GM19438 (cell line): ENCODE measurements around the gene NLGN1.
"Not testable (repeated sequence)": the region's sequence is repeated elsewhere in the genome, so short reads cannot be mapped to it uniquely, and the experiment has no call there.

Experiments
- ATAC-seq: cut with Tn5 transposase; IDR thresholded peaks from one replicate; pipeline ENCODE4 v1.9.1; 2021; ENCODE audit warnings: low read depth; ENCODE audit not compliant: unreplicated experiment

NLGN1 gene

DNA sequence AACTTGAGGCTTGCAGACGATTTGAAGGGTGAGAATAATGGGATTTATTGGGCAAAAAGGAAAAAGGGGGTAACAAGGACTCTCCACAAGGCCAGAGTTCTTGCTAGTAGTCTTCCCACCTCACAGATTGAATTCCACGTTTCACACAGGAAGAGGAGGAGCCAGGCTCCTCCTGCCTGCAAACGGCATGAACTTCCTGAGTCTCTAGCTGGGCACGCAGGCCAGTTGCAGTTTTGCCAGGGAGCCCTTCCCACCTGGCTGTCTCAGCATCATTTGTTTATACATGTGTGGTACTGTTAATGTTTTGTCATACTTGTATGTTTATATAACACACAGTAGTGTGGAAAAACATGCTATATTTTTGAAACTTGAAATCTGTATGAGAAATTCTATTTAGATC, 155.0 kb downstream of the NLGN1 start:
- ATAC-seq: no peak

DNA sequence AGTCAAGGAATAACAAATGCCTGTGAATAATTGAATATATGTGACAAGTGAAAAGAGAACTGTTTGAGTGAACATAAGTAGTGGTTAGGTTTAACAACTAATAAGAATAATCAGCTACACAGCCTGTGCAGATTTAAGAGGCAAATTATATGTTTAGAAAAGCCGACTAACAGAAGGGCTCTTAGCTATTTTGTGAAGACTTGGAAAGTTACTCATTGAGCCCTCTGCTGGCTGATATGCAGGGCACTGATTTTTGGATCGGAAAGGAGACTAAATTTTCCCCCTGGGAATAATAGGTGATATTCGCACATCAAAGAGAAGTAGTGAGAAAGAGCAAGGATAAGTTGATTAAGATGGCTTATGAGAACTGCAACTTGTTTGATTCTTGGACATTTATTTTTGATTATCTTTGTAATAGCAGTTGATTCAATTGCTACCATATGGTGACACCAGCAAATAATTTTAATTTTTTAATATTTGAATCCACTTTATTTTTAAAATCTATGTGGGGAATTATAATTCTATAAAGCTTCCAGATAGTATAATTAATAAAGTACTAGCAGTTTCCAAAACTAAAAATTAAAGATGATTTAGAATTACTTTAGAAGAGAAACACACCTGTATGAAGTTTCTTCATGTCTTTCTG, 156.2 kb downstream of the NLGN1 start:
- no peak for ATAC-seq

DNA sequence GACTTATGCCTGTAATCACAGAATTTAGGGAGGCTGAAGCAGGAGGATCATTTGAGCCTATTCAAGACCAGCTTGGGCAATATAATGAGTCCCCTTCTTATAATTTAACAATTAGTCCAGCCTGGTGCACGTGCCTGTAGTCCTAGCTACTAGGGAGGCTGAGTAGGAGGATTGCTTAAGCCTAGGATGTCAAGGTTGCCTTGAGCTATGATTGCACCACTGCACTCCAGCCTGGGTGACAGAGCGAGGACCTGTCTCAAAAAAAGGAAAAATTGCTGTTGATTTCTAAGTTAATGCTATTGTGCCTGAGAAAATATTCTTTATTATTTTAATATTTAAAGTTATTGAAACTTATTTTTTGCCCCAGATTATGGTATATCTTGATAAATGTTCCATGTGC, 159.0 kb downstream of the NLGN1 start:
- no peak for ATAC-seq

DNA sequence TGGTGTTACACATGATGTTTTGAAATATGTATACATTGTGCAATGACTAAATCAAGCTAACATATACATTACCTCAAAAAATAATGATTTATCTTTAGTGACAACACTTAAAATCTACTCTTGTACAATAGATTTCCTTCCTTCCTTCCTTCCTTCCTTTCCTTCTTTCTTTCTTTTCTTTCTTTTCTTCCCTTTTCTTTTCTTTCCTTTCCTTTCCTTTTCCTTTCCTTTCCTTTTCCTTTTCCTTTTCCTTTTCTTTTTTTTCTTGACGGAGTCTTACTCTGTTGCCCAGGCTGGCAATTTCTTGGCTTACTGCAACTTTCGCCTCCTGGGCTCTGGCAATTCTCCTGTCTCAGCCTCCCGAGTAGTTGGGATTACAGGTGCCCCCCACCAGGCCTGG, 170.5 kb downstream of the NLGN1 start:
- ATAC-seq: no peak

DNA sequence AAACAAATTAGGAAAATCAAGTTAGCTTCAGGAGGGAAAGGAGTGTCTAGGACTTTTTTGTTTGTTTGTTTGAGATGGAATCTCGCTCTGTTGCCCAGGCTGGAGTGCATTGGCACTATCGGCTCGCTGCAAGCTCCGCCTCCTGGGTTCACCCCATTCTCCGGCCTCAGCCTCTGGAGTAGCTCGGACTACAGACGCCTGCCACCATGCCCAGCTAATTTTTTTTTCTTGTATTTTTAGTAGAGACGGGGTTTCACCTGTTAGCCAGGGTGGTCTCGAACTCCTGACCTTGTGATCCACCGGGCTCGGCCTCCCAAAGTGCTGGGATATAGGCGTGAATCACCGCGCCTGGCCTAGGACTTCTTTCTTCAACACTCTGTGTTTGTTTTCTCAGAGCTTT, 171.1 kb downstream of the NLGN1 start:
- ATAC-seq: no peak

DNA sequence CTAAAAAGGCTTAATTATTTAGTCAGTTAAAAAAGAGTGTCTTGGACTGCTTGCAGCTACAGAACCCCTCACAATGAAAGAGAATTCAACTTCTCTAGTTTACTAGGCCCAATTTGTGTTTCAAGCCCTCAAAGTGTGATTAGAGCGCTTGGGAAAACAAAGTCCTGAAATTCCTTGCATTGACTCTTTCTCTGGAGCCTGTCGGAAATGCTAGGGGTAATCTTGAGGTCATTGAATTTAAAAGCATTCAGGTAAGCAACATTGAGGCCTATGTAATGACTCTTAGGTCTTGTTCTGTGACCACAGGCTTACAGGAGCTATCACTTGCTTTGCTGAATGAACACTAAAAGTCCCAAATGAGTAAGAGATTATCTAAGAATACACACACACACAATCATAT, 186.0 kb downstream of the NLGN1 start:
- ATAC-seq: no peak

DNA sequence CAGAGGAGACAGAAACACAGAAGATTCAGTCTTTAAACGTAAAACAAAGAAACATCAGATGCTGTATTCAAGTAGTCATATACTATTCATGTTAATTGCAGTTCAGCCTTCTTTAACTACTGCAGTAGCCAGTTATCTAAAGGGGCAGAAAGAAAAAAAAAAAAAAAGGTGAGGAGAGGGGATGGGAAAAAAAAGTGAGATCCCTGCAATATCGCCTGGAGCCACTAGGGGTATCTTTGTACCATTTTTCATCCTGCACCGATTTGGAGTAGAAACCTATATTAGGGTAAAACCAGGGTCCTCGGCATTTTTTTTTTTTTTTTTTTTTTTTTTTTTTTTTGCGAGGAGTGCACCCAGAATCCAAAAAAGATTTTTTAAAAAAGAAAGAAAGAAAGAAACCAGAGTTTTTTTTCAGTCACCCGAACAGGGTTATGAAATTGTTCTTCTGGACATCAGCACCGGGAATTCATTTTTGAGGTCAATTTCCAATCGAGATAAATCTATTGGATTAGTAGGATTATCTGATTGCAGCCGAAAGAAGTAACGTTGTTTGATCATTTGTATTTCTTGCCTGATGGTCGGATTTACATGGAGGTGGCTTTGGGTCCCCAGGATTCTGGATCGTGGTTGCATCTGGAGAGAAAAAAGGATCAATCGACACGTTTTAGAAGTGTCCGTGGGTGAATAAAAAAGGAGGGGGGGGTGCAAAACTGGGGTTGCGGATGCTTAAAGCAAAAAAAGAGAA, 186.7 kb downstream of the NLGN1 start:
- no peak for ATAC-seq

DNA sequence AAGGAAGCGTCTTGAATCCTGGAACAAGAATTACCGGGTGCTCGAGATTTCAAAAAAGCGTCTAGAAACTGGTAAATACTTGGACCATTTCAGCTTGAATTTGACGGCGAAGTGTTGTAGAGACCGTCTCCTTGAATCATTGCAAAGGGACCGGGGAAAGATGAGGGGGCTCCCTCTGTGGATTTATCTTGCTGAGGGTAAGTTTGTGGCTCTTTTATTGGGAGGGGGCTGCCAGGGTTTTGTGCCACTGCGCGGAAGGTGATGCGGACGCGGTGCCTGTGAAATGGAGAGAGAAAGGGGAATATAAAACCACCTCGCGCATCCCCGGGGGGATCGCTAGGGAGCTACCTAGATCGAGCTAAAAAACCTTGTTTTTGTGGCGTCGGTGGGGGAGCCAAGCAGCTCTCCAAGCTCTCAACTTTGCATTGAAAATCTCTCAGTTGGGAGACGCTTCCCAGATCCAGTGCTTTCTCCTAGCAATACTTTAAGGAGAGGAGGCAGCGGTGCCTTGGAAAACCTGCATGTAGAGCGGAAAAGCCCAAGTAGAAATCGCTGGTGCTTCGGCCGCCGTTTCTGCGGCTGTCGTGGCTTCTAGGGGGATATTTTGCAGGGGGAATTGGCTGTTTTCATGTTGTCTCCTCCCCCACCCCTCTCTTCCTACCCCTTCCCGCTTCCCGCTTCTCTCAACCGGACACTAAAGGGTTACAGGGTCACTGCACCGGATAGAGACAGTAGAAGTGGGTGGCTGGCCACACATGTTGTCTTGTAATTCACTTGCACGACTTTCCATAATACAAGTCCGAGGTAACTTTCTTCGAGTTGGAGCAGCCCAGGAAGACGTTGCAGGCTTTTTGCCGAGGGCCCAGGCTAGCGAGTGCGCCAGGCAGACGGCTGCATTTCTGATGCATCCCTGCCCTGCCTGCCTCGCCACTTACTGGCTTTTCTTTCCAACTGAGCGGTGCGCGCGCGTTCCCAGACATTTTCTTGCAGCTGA, 187.6 kb downstream of the NLGN1 start:
- no peak for ATAC-seq

DNA sequence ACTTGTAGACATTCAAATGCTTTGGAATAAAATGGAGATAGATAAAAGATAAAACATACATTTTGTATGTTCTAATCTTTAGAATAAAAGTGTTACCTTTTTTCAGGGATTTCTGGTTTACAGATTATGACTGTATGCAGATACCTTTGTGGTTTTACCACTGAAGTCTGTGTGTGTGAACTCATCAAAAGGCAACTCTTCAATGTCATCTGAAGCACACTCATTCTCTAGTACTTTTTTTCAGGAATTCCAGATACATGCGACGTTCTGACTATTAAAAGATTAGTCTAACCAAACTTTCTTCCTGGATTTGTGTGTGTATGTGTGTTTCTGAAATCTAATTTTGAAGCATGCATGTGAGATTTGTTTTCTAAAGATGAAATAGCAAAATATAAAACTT, 188.6 kb downstream of the NLGN1 start:
- ATAC-seq: no peak

DNA sequence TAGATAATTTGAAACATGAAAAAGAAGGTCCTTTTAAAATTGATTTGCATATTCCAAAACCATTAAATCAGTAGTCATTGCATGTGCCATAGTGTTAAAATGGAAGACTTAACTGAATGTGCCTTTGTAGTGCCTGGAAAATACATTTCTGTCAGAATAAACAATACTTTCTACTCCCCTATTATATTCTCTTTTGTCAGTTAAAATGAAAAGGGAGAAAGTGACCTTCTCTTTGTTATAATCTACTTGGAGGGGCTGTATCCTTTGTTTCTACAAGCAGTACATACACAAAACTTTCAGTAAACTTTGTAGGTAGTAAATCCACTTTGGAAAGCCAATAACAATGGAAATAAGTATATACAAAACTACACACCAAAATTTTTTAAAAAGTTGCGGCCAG, 189.5 kb downstream of the NLGN1 start:
- ATAC-seq: no peak

DNA sequence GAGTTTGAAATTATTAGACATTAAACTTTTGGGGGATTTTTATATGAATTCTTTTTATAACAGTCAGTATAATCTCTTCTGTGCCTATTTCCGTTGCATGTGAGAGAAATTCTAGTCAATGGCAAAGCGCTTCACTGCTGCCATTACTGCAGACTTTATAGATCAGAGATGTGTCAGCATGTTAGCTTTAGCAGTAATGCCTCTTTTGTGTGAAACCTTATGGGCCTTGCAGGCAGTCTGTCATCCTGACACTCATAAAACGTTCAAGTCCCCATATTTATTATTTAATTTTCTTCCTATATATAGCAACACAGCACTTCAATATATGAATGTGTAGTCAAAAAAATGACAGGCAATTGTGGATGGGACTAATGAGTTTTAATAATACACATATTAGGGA, 191.0 kb downstream of the NLGN1 start:
- no peak for ATAC-seq

DNA sequence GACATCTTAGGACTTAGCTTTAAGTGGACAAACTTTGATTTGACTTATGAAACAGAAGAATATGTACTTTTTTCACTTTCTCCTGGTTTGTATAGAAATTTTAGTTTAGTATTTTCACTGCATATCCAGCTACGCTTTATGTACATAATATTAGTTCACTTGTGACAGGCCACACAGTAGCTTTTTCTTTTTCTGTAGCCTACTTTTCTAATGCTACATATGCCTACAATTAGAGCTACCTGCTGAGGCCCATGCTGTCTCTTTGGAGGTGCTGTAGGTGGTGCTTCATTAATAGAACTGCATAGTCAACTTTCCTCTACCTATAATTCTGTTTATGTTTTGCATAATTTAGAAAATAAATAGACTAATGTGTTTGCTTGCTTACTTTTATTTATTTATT, 191.6 kb downstream of the NLGN1 start:
- ATAC-seq: no peak

DNA sequence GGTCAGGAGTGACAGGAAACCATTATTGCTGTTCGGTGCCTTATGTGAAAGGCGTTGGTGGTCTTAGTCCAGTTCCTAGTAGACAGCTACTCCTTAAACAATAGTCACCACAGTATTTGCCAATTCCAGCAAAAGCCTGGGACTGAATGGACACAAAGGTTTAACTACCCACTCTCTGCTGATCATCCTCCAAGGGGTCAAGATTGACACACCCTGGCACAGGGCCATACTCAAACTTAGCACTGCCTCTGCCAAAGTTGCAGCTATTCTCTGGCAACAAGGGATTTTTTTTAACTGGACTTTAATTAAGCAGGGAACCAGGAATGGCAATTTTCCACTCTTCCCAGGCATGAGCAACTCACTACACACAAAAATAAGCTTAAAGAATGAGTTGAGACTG, 193.9 kb downstream of the NLGN1 start:
- ATAC-seq: no peak

DNA sequence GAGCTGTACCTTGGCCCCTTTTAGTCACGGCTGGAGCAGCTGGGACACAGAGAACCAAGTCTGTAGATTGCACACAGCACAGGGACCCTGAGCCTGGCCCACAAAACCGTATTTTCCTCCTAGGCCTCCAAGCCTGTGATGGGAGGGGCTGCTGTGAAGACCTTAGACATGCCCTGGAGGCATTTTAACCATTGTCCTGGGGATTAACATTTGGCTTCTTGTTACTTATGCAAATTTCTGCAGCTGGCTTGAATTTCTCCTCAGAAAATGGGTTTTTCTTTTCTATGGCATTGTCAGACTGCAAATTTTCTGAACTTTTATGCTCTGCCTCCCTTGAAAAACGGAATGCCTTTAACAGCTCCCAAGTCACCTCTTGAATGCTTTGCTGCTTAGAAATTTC, 197.3 kb downstream of the NLGN1 start:
- not testable (repeated sequence) for ATAC-seq

DNA sequence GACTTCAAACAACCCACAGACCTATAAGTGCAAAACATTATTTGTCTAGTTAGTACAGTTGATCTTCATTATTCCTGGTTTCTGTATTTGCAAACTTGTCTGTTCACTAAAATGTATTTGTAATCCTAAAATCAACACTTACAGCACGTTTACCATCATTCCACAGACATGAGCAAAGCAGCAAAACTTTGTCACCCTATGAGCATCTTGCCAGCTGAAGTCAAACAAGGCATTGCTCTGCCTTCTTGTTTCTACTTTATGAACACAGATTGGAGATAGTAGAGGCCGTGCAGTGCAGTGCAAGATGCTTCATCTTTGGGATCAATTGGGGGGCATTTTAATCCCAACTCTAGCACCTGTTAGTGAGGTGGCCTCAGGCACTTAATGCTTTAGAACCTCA, 202.1 kb downstream of the NLGN1 start:
- ATAC-seq: no peak

DNA sequence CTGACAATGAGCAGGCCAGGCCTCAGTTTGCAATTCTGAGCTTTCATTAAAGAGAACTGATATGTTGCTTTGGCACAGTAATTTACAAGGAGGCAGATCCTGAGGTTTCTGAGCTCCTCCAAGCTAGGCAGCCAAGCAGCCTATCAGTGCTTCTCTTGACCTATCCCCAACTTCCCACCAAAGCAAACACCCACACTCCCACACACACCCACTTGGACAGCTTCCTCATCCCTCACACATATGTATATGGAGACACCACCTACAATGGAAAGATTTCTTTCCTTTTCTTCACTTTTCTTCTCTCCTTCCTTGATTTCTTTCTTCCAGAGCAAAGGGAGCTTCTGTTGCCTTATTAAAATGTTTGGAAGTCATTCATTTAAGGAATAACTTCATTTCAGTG, 217.0 kb downstream of the NLGN1 start:
- no peak for ATAC-seq

DNA sequence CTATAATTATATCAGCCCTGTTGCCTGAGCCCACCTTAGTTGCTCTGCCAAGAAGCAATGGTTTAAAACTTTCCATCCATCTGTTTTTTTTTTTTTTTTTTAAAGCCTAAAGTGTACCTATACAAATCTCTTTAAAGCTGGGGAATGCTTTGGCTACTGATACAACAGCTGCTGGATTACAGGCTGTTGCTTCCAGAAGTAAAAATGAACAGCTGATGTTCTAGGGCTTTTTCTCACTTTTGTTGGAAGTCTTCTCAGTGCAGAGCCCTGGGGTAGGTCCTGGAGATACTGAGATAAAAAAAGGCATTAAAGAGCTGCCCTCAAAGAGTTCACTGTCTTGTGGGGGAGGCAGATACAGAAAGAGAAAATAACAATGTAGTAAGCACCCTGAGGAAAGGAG, 218.1 kb downstream of the NLGN1 start:
- ATAC-seq: no peak

DNA sequence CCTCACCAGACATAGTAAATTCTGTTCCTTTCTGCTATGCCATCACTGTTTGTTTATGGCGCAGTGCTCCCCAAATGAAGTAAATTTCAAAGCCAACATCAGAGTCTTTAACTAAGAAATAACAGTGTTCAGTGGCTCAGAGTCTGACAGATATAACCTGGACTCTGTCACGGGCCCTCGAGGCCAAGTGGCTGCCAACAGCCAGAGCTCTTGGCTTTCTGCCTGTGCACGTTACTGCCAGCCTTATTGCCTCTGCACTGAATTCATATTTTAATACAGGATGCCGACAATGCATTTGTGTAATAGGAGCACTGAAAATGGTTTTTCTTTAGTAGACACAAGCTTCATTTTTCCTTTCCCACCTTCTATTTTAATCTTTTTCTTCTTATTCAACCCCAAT, 219.9 kb downstream of the NLGN1 start:
- ATAC-seq: no peak

DNA sequence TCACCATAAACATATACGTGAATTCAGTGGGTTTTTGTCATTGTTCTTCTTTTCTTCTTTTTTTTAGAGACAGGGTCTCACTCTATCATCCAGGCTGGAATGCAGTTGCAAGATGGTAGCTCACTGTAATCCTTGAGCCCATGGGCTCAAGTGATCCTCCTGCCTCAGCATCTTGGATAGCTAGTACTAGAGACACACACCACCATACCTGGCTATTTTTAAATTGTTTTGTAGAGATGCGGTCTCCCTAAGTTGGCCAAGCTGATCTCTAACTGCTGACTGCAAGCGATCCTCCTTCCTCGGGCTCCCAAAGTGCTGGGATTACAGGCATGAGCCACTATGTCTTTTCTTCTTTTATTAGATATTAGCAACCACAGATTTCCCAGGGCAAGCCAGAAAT, 220.6 kb downstream of the NLGN1 start:
- ATAC-seq: no peak

DNA sequence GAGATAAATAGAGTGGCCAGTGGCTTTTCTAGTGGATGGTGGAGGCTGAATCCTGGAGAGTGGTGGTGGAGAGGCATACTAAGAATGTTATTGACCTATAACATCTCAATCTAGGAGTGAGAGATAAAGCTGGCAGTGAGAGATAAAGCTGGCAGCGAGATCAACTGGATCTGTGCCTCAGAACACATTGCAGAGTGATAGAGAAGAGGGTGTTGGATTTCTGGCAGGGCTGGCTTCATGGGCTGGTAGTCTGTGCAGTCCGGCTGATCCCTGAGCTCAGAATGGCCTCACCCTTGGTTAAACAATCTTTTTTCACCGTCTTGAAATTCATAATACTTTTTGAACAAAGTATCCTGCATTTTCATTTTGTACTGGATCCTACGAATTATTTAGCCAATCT, 221.2 kb downstream of the NLGN1 start:
- ATAC-seq: no peak

DNA sequence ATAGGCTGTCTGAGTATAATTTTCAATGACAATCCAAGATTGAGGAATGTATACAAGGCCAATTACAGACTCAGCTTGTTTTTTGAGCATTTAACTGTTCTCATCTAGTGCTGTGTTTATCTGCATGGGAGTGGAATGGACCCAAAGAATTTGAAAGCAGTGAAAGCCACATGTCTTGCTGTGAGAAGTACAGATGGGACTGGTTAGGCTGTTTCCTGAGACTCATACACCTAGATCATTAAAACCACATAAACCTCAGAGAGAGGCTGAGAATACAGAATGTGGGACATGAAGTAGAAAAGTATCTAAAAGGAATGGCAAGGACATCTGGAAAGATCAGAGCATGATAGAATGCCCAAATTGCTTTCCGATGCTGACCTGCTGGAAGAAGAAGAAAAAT, 224.6 kb downstream of the NLGN1 start:
- no peak for ATAC-seq
